ENCODE data around the gene MDP1. TPM values are rescaled to one million over a fixed set of nuclear protein-coding genes. Genes with fewer than 3 reads are reported as not detected.

Gene MDP1
- total and polyA plus RNA-seq, 2 experiments from 2014 or later, result 9.8 to 31.1 TPM

DNA sequence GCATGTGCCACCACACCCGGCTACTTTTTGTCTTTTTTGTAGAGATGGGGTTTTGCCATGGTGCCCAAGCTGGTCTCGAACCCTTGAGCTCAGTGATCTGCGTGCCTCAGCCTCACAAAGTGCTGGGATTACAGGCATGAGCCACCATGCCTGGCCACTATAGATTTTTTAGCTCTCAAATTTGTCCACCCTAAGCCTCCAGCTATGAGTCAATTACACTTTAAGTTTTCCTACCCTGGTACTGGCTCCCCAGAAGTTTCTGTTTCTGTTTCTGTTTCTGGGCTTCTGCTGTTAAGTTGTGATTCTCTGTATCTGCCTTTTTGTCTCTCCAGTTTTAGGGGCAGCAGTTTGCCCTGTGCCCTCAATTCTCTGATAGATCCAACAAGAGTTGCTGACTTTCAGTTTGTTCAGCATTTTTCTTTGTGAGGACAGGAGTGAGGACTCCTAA, 30.9 kb upstream of the MDP1 start:
- H3K4me1 Mint-ChIP-seq, result peaks cover 6% of the 10 kb centered on the region
- Histone ChIP-seq H3K27me3 (ENCODE audit: insufficient read depth) (peaks cover 3% of the 10 kb centered on the region; the same call in 1 of the 2 replicates), H3K27ac (ENCODE audit: low read depth) (no peak overlapping the region), H3K9me2 (ENCODE audit: insufficient read depth) (no peaks in the 10 kb centered on the region), H3K79me2 (replicated peaks; ENCODE audit: insufficient read depth) (no peaks in the 10 kb centered on the region), H3K4me1 (ENCODE audit: insufficient read depth) (peaks cover 7% of the 10 kb centered on the region), H3K36me3 (ENCODE audit: insufficient read depth) (no peaks in the 10 kb centered on the region), H3K4me3 (no peak overlapping the region), H3F3A (replicated peaks; ENCODE audit: low read depth) (peaks cover 8% of the 10 kb centered on the region), H4K20me1 (replicated peaks; ENCODE audit: insufficient read depth) (no peaks in the 10 kb centered on the region), H3K4me2 (no peak overlapping the region), H2AFZ (no peak overlapping the region)
- H3K36me3 Mint-ChIP-seq (ENCODE audit: low read depth), result peaks cover 3% of the 10 kb centered on the region; the same call in 1 of the 3 replicates
- peaks cover 22% of the 10 kb centered on the region for H3K27me3 Mint-ChIP-seq (ENCODE audit: insufficient read depth, low read depth, poor library complexity)
- H3K9me3 Mint-ChIP-seq, result no peaks in the 10 kb centered on the region
- DNase-seq (ENCODE audit: low spot score) (no peak), ATAC-seq (no peak)
- no peak overlapping the region for H3K27ac Mint-ChIP-seq
- H3K4me3 Mint-ChIP-seq, result no peak overlapping the region
- TF ChIP-seq, protein P1, sequence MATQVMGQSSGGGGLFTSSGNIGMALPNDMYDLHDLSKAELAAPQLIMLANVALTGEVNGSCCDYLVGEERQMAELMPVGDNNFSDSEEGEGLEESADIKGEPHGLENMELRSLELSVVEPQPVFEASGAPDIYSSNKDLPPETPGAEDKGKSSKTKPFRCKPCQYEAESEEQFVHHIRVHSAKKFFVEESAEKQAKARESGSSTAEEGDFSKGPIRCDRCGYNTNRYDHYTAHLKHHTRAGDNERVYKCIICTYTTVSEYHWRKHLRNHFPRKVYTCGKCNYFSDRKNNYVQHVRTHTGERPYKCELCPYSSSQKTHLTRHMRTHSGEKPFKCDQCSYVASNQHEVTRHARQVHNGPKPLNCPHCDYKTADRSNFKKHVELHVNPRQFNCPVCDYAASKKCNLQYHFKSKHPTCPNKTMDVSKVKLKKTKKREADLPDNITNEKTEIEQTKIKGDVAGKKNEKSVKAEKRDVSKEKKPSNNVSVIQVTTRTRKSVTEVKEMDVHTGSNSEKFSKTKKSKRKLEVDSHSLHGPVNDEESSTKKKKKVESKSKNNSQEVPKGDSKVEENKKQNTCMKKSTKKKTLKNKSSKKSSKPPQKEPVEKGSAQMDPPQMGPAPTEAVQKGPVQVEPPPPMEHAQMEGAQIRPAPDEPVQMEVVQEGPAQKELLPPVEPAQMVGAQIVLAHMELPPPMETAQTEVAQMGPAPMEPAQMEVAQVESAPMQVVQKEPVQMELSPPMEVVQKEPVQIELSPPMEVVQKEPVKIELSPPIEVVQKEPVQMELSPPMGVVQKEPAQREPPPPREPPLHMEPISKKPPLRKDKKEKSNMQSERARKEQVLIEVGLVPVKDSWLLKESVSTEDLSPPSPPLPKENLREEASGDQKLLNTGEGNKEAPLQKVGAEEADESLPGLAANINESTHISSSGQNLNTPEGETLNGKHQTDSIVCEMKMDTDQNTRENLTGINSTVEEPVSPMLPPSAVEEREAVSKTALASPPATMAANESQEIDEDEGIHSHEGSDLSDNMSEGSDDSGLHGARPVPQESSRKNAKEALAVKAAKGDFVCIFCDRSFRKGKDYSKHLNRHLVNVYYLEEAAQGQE (IDR thresholded peaks at IDR 0.05; ENCODE audit: unreplicated experiment), result no peak
- TF ChIP-seq EZH2 (IDR thresholded peaks at IDR 0.05; ENCODE audit: low read depth, unreplicated experiment) (no peak), ZNF331 (CRISPR knock-in tag; IDR thresholded peaks at IDR 0.05; ENCODE audit: low read depth) (no peak), ZNF114 (CRISPR knock-in tag; IDR thresholded peaks at IDR 0.05) (no peak), JUNB (IDR thresholded peaks at IDR 0.05; ENCODE audit: unreplicated experiment) (no peak), CREB1 (CRISPR knock-in tag; IDR thresholded peaks at IDR 0.05; ENCODE audit: low read depth) (no peak), EZH2phosphoT487 (IDR thresholded peaks at IDR 0.05; ENCODE audit: unreplicated experiment) (no peak), STAT1 (IDR thresholded peaks at IDR 0.05; ENCODE audit: unreplicated experiment) (no peak), NANOG (IDR thresholded peaks at IDR 0.05; ENCODE audit: borderline replicate concordance) (no peak), POLR2AphosphoS5 (IDR thresholded peaks at IDR 0.05; ENCODE audit: low read depth) (no peak)
- TF ChIP-seq, protein P2, sequence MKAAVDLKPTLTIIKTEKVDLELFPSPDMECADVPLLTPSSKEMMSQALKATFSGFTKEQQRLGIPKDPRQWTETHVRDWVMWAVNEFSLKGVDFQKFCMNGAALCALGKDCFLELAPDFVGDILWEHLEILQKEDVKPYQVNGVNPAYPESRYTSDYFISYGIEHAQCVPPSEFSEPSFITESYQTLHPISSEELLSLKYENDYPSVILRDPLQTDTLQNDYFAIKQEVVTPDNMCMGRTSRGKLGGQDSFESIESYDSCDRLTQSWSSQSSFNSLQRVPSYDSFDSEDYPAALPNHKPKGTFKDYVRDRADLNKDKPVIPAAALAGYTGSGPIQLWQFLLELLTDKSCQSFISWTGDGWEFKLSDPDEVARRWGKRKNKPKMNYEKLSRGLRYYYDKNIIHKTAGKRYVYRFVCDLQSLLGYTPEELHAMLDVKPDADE (IDR thresholded peaks at IDR 0.05), result no peak
- TF ChIP-seq, protein P3, sequence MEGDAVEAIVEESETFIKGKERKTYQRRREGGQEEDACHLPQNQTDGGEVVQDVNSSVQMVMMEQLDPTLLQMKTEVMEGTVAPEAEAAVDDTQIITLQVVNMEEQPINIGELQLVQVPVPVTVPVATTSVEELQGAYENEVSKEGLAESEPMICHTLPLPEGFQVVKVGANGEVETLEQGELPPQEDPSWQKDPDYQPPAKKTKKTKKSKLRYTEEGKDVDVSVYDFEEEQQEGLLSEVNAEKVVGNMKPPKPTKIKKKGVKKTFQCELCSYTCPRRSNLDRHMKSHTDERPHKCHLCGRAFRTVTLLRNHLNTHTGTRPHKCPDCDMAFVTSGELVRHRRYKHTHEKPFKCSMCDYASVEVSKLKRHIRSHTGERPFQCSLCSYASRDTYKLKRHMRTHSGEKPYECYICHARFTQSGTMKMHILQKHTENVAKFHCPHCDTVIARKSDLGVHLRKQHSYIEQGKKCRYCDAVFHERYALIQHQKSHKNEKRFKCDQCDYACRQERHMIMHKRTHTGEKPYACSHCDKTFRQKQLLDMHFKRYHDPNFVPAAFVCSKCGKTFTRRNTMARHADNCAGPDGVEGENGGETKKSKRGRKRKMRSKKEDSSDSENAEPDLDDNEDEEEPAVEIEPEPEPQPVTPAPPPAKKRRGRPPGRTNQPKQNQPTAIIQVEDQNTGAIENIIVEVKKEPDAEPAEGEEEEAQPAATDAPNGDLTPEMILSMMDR (conservative IDR thresholded peaks at IDR 0.05; ENCODE audit: low read depth in 2 of 2), result no peak
- TF ChIP-seq, protein P4, sequence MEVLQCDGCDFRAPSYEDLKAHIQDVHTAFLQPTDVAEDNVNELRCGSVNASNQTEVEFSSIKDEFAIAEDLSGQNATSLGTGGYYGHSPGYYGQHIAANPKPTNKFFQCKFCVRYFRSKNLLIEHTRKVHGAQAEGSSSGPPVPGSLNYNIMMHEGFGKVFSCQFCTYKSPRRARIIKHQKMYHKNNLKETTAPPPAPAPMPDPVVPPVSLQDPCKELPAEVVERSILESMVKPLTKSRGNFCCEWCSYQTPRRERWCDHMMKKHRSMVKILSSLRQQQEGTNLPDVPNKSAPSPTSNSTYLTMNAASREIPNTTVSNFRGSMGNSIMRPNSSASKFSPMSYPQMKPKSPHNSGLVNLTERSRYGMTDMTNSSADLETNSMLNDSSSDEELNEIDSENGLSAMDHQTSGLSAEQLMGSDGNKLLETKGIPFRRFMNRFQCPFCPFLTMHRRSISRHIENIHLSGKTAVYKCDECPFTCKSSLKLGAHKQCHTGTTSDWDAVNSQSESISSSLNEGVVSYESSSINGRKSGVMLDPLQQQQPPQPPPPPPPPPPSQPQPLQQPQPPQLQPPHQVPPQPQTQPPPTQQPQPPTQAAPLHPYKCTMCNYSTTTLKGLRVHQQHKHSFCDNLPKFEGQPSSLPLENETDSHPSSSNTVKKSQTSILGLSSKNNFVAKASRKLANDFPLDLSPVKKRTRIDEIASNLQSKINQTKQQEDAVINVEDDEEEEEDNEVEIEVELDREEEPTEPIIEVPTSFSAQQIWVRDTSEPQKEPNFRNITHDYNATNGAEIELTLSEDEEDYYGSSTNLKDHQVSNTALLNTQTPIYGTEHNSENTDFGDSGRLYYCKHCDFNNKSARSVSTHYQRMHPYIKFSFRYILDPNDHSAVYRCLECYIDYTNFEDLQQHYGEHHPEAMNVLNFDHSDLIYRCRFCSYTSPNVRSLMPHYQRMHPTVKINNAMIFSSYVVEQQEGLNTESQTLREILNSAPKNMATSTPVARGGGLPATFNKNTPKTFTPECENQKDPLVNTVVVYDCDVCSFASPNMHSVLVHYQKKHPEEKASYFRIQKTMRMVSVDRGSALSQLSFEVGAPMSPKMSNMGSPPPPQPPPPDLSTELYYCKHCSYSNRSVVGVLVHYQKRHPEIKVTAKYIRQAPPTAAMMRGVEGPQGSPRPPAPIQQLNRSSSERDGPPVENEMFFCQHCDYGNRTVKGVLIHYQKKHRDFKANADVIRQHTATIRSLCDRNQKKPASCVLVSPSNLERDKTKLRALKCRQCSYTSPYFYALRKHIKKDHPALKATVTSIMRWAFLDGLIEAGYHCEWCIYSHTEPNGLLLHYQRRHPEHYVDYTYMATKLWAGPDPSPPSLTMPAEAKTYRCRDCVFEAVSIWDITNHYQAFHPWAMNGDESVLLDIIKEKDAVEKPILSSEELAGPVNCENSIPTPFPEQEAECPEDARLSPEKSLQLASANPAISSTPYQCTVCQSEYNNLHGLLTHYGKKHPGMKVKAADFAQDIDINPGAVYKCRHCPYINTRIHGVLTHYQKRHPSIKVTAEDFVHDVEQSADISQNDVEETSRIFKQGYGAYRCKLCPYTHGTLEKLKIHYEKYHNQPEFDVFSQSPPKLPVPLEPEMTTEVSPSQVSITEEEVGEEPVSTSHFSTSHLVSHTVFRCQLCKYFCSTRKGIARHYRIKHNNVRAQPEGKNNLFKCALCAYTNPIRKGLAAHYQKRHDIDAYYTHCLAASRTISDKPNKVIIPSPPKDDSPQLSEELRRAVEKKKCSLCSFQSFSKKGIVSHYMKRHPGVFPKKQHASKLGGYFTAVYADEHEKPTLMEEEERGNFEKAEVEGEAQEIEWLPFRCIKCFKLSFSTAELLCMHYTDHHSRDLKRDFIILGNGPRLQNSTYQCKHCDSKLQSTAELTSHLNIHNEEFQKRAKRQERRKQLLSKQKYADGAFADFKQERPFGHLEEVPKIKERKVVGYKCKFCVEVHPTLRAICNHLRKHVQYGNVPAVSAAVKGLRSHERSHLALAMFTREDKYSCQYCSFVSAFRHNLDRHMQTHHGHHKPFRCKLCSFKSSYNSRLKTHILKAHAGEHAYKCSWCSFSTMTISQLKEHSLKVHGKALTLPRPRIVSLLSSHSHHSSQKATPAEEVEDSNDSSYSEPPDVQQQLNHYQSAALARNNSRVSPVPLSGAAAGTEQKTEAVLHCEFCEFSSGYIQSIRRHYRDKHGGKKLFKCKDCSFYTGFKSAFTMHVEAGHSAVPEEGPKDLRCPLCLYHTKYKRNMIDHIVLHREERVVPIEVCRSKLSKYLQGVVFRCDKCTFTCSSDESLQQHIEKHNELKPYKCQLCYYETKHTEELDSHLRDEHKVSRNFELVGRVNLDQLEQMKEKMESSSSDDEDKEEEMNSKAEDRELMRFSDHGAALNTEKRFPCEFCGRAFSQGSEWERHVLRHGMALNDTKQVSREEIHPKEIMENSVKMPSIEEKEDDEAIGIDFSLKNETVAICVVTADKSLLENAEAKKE (CRISPR knock-in tag; IDR thresholded peaks at IDR 0.05), result no peak
